NT2/D1 (cell line): Measurements from ENCODE around the gene MCL1.
"Not testable (repeated sequence)": the region's sequence is repeated elsewhere in the genome, so short reads cannot be mapped to it uniquely, and the experiment has no call there.

ENCODE experiments used
- YY1 ChIP-seq: IDR thresholded peaks from 2 replicates; pipeline ENCODE4 v1.6.1; 2011; ENCODE audit not compliant: insufficient read length, insufficient read depth
- ZNF274 ChIP-seq: IDR thresholded peaks from 2 replicates; pipeline ENCODE4 v1.6.1; 2011; ENCODE audit warnings: mild to moderate bottlenecking, low read depth, low read length

DNA sequence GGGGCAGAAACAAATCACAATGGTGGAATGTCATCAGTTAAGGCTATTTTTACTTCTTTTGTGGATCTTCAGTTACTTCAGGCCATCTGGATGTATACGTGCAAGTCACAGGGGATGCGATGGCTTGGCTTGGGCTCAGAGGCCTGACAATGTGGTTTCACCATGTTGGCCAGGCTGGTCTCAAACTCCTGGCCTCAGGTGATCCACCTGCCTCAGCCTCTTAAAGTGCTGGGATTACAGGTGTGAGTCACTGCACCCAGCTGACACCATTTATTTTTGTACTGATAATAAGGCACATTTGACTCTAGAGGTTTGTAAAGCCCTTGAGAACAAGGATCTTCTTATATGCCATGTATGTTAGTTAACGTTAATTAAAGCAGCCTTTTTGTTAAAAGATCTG, 1.6 kb upstream of the MCL1 start:
- TF ChIP-seq YY1, ZNF274: not testable (repeated sequence)
